ENCODE data around the gene IGFBP5.

Gene IGFBP5

GRCh38 chr2:216633616-216634369, 61.6 kb downstream of the IGFBP5 start:
- peak overlapping the region; percentile 77 for H3K27ac ChIP-seq
- peak; percentile 55; the same call in 1 of the 2 replicates for TF ChIP-seq ZFX (IDR thresholded peaks at IDR 0.05)
- TF ChIP-seq CTCF (conservative IDR thresholded peaks at IDR 0.05): no peak

- TF ChIP-seq ZFX (IDR thresholded peaks at IDR 0.05) (no peak), CTCF (conservative IDR thresholded peaks at IDR 0.05) (no peak)
- peak within 1 kb of the TSS; percentile 77 for H3K27ac ChIP-seq
These were observed 62.3 kb downstream of the IGFBP5 start, which contains the start of gene IGFBP2 for GRCh38 chr2:216632952-216633615. Gene IGFBP2, plus strand, starts transcription at chr2:216633420. Its CDS starts 104 bp downstream, at chr2:216633524.

- peak overlapping the region; percentile 77 for H3K27ac ChIP-seq
- TF ChIP-seq ZFX (IDR thresholded peaks at IDR 0.05): no peak
- TF ChIP-seq CTCF (conservative IDR thresholded peaks at IDR 0.05): no peak
These were observed 62.9 kb downstream of the IGFBP5 start for GRCh38 chr2:216632346-216632951.

GRCh38 chr2:216629784-216630183, 65.6 kb downstream of the IGFBP5 start:
- TF ChIP-seq CTCF (conservative IDR thresholded peaks at IDR 0.05) (no peak), ZFX (IDR thresholded peaks at IDR 0.05) (no peak)
- H3K27ac ChIP-seq: no peak overlapping the region

GRCh38 chr2:216626875-216627245, 68.5 kb downstream of the IGFBP5 start:
- H3K27ac ChIP-seq: peak overlapping the region; percentile 60; the same call in 1 of the 2 replicates
- TF ChIP-seq CTCF (conservative IDR thresholded peaks at IDR 0.05) (no peak), ZFX (IDR thresholded peaks at IDR 0.05) (no peak)

- TF ChIP-seq CTCF (conservative IDR thresholded peaks at IDR 0.05) (no peak), ZFX (IDR thresholded peaks at IDR 0.05) (no peak)
- H3K27ac ChIP-seq: peak overlapping the region; percentile 60
These were observed 69.0 kb downstream of the IGFBP5 start for GRCh38 chr2:216626168-216626874.

Measured in C4-2B (cell line).